Measurements from ENCODE around the gene ARRDC3. TPM values are rescaled to one million over a fixed set of nuclear protein-coding genes. Genes with fewer than 3 reads are reported as not detected.

The ARRDC3 gene
- total and polyA plus RNA-seq, 10 of the 15 experiments (the other 5 are each of a cell fraction or from before 2014, with no cell fraction given): 2.3 to 14.0 (median 8.6) TPM

- Histone ChIP-seq H3K9ac (ENCODE audit: control insufficient read depth, insufficient read depth, low read length) (no peak overlapping the region), H3K9me3 (replicated peaks; ENCODE audit: control insufficient read depth, insufficient read depth, low read length) (no peaks in the 10 kb centered on the region), H3K4me1 (ENCODE audit: control insufficient read depth, insufficient read depth, low read length) (no peaks in the 10 kb centered on the region), H3K79me2 (ENCODE audit: control insufficient read depth, insufficient read depth, low read length) (no peaks in the 10 kb centered on the region), H4K20me1 (ENCODE audit: control insufficient read depth, insufficient read depth) (no peaks in the 10 kb centered on the region), H3K27me3 (replicated peaks in 1 of 2; ENCODE audit: control insufficient read depth in 2 of 2, insufficient read depth in 2 of 2, low read length in 1 of 2) (no peaks in the 10 kb centered on the region), H3K4me3 (no peak overlapping the region), H3K4me2 (ENCODE audit: control insufficient read depth, insufficient read depth) (no peak overlapping the region), H3K36me3 (ENCODE audit: control insufficient read depth in 2 of 2, insufficient read depth in 2 of 2, low read length in 1 of 2) (no peaks in the 10 kb centered on the region), H2AFZ (ENCODE audit: control insufficient read depth, low read depth, low read length) (no peak overlapping the region), H3K27ac (ENCODE audit: control insufficient read depth, insufficient read depth) (no peak overlapping the region)
- ChIA-PET POLR2A (interaction anchor here (0.7 kb wide), 1 partner anchor 365 kb away, joined by 3 read pairs; no protein-coding TSS in a partner anchor), SMC1A (ENCODE audit: uncharacterized antibody, unreplicated experiment) (interaction anchor here (0.6 to 7.1 kb wide), 8 partner anchors 12 to 636 kb away, joined by 3 to 107 read pairs (median 10); partner anchors contain the start of gene ARRDC3), RAD21 (ENCODE audit: unreplicated experiment) (interaction anchor here (1.6 to 5.8 kb wide), 3 partner anchors 32 to 485 kb away, joined by 4 to 109 read pairs (median 29); partner anchors contain the start of gene ARRDC3), CTCF (interaction anchor here (0.7 to 11.1 kb wide), 14 partner anchors 9 to 1002 kb away, joined by 3 to 199 read pairs (median 4); partner anchors contain the start of gene ARRDC3)
- WGBS (ENCODE audit: insufficient coverage, insufficient replicate concordance, low lambda C conversion rate, missing lambda C conversion rate): 62% methylated on average over 3 of the region's 3 CpGs
- FAIRE-seq: peak; percentile 54
- no TSS peak for BruUV-seq (replicated peaks)
- no peak for DNase-seq (ENCODE audit: low read depth, low spot score)
- TF ChIP-seq SP1 (IDR thresholded peaks at IDR 0.05; ENCODE audit: low read depth, low read length) (no peak), YY1 (IDR thresholded peaks at IDR 0.05; ENCODE audit: low read depth, low read length) (no peak), ELK1 (IDR thresholded peaks at IDR 0.05; ENCODE audit: low read depth, low read length) (no peak), MYC (IDR thresholded peaks at IDR 0.05; ENCODE audit: insufficient read depth, insufficient read length, insufficient replicate concordance, low read length, severe bottlenecking) (no peak), USF2 (IDR thresholded peaks at IDR 0.05; ENCODE audit: borderline replicate concordance, low read depth, low read length) (no peak), HCFC1 (IDR thresholded peaks at IDR 0.05; ENCODE audit: low read length) (no peak), RCOR1 (conservative IDR thresholded peaks at IDR 0.05; ENCODE audit: low read depth, low read length) (no peak), POLR2A (IDR thresholded peaks at IDR 0.05; ENCODE audit: low read depth, low read length) (no peak), RELB (IDR thresholded peaks at IDR 0.05; ENCODE audit: low read depth) (no peak), RB1 (IDR thresholded peaks at IDR 0.05; ENCODE audit: borderline replicate concordance) (no peak), PML (IDR thresholded peaks at IDR 0.05; ENCODE audit: low read length) (no peak), USF1 (IDR thresholded peaks at IDR 0.05; ENCODE audit: borderline replicate concordance, extremely low read length, insufficient read depth, low read depth, low read length) (no peak), IKZF2 (IDR thresholded peaks at IDR 0.05) (no peak)
- ATAC-seq: no peak
- in situ Hi-C loops (cut with MboI) (loop anchor here (5.0 kb wide), 1 partner anchor 550 kb away; no protein-coding TSS in a partner anchor), intact Hi-C loops (cut with micrococcal nuclease; ENCODE audit: unreplicated experiment) (loop anchor here (5.0 kb wide), 1 partner anchor 615 kb away; no protein-coding TSS in a partner anchor)
Observed at GRCh38 chr5:91417219-91417618, 34.1 kb upstream of the ARRDC3 start.
